Omental fat pad (tissue), 4 donors: ENCODE data around the gene SLC2A14. TPM values are rescaled to one million over a fixed set of nuclear protein-coding genes. Genes with fewer than 3 reads are reported as not detected.
A peak's percentile ranks its signal among the peaks of the same experiment; 100 is the strongest.
"Not testable (repeated sequence)": the region's sequence is repeated elsewhere in the genome, so short reads cannot be mapped to it uniquely, and the experiment has no call there.

Source experiments
- ATAC-seq: fragments of 150-250 bp; one replicate; pipeline ENCODE4 v1.9.1; 2016; ENCODE audit warnings: mild to moderate bottlenecking, moderate library complexity; ENCODE audit not compliant: low FRiP score
- DNase-seq: peaks from one replicate; pipeline ENCODE4 v3.0.0-alpha.2; 2019; ENCODE audit warnings: low spot score
- CTCF ChIP-seq, 3 donors: fragments of 450-650 bp; IDR thresholded peaks; one replicate each; pipeline ENCODE4 v1.5.1; 2016 to 2017; ENCODE audit warnings: antibody characterized with exemption in 3 of 3, mild to moderate bottlenecking in 3 of 3, moderate library complexity in 2 of 3
- total RNA-seq, 4 donors: library from RNA; depleted of rRNA; stranded (reverse); fragments of >200 nt; gene quantifications; one replicate each; pipeline ENCODE4 v1.1.0, GENCODE V29; 2016

Gene SLC2A14
- total RNA-seq, 4 donors from 2014 or later = not detected

GRCh38 chr12:7806863-7807487 lies 65.7 kb downstream of the SLC2A14 start:
- peak; percentile 49 for DNase-seq
- ATAC-seq = peak; percentile 87
- TF ChIP-seq CTCF (IDR thresholded peaks at IDR 0.05) = peak in 1 of 3 donors; percentile 15

- not testable (repeated sequence) for ATAC-seq
Observed at GRCh38 chr12:7806319-7806718, 66.4 kb downstream of the SLC2A14 start.

GRCh38 chr12:7801460-7801859 lies 71.3 kb downstream of the SLC2A14 start:
- ATAC-seq = no peak
- no peak for DNase-seq

More at GRCh38 chr12:7806319-7806718, 66.4 kb downstream of the SLC2A14 start:
- not testable (repeated sequence) for DNase-seq

GRCh38 chr12:7798750-7799308 lies 73.9 kb downstream of the SLC2A14 start:
- ATAC-seq, DNase-seq: not testable (repeated sequence)

More at GRCh38 chr12:7801460-7801859, 71.3 kb downstream of the SLC2A14 start:
- TF ChIP-seq CTCF (IDR thresholded peaks at IDR 0.05) = no peak

- ATAC-seq = no peak
- no peak for TF ChIP-seq CTCF (IDR thresholded peaks at IDR 0.05)
- DNase-seq = no peak
Observed at GRCh38 chr12:7797698-7798398, 74.9 kb downstream of the SLC2A14 start.

GRCh38 chr12:7797269-7797668 lies 75.4 kb downstream of the SLC2A14 start:
- not testable (repeated sequence) for ATAC-seq, DNase-seq

- no peak for ATAC-seq
- no peak for DNase-seq
- TF ChIP-seq CTCF (IDR thresholded peaks at IDR 0.05) = no peak
Observed at GRCh38 chr12:7793211-7793610, 79.5 kb downstream of the SLC2A14 start.

- ATAC-seq, DNase-seq: not testable (repeated sequence)
Observed at GRCh38 chr12:7788884-7789528, 83.7 kb downstream of the SLC2A14 start, which contains the start of gene NANOG. TSS of gene NANOG (plus strand) at chr12:7789402. CDS start at chr12:7789615, 213 bp downstream.

GRCh38 chr12:7788294-7788660 lies 84.4 kb downstream of the SLC2A14 start:
- no peak for ATAC-seq
- no peak for DNase-seq
- no peak for TF ChIP-seq CTCF (IDR thresholded peaks at IDR 0.05)
